GM12873 (cell line): ENCODE data around the gene SETD9.

Source experiments
- CTCF ChIP-seq: IDR thresholded peaks from 2 replicates; pipeline ENCODE4 v1.5.1; 2012; ENCODE audit warnings: low read depth, mild to moderate bottlenecking, moderate library complexity, low read length, control low read depth; ENCODE audit not compliant: insufficient read depth; ENCODE audit errors: missing control alignments

The SETD9 gene

DNA sequence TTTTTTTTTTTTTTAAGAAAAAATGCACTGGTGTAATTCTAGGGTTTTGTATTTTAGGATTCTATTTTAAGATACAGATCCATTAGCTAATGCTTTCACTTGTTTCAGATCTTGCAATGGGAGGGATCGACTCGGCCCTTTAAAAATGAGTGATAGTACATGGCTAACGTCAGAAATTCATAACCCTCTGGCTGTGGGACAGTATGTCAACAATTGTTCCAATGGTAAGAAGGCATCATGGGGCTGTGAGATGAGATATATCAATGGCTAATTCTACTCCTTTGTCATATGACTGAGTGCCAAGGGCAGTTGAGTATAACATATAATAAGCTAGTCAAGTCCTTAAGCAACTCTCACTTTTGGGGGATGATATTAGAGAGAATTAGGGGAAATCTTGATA is 4.4 kb downstream of the SETD9 start:
- TF ChIP-seq CTCF: no peak

DNA sequence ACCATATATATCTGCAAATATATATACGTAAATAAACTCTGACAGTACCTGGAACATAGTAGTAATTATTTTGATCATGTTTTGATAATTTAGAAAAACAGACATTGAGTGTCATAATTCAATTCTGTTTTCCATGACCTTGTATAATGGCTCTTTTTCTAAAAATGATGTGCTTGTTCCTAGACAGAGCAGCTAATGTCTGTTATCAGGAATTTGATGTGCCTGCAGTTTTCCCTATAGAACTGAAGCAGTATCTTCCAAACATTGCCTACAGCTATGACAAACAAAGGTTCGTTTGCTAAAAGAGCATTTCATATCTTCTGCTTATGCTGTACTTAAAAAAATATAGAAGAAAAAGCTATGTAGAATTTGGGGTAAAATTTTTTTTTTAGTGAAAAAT is 5.3 kb downstream of the SETD9 start:
- no peak for TF ChIP-seq CTCF

- no peak for TF ChIP-seq CTCF
Measured at GRCh38 chr5:56917534-56917933, 8.1 kb downstream of the SETD9 start.

DNA sequence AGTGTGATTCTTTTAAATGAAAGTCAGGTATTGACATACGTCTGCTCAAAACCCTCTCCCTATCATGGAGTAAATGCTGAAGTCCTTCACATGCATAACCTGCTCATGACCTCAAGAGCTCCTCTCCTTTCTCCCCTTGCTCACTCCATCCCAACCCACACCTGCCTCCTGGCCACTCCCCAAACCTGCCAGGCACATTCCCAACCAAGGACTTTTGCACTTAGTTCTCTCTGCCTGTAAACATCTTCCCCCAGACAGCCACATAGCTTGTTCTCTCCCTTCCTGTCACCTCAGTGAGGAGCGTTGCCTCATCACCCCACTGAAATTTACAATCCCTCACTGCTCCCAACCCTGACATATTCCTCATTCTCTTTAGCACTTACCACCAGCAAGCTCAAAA is 8.7 kb downstream of the SETD9 start:
- no peak for TF ChIP-seq CTCF

GRCh38 chr5:56919942-56920662 is 10.7 kb downstream of the SETD9 start:
- no peak for TF ChIP-seq CTCF

DNA sequence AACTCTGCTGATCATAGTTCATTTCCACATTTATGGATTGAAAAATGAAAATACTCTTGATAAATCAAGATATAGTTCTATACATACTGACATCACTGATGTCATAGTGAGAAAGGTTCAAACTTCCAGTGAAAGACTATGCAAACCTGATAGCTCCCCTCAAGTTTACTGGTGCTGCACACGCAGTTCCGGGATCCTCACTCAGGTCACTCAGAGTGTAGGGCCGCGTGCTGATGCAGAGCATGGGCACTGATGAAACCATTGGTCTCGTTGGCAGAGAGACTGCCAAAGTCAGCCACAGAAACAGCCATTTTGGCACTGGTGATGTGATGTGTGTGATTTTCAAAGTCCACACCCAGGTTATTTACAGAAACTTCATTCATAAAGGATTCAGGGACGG is 13.5 kb downstream of the SETD9 start:
- TF ChIP-seq CTCF: no peak

- no peak for TF ChIP-seq CTCF
Measured at GRCh38 chr5:56934325-56934724, 24.9 kb downstream of the SETD9 start.
